Stimulated activated CD4-positive, alpha-beta T cell treated with anti-CD3 and anti-CD28 coated beads, Interleukin-1b, Interleukin-23, amount 100 ng/mL, for 1 hour (primary cell): Measurements from ENCODE around the gene NISCH.

Experiments
- DNase-seq, 2 donors: peaks; one replicate each; pipeline ENCODE4 v3.0.0-alpha.2; 2020; ENCODE audit warnings: low read depth in 2 of 2

Gene NISCH

DNA sequence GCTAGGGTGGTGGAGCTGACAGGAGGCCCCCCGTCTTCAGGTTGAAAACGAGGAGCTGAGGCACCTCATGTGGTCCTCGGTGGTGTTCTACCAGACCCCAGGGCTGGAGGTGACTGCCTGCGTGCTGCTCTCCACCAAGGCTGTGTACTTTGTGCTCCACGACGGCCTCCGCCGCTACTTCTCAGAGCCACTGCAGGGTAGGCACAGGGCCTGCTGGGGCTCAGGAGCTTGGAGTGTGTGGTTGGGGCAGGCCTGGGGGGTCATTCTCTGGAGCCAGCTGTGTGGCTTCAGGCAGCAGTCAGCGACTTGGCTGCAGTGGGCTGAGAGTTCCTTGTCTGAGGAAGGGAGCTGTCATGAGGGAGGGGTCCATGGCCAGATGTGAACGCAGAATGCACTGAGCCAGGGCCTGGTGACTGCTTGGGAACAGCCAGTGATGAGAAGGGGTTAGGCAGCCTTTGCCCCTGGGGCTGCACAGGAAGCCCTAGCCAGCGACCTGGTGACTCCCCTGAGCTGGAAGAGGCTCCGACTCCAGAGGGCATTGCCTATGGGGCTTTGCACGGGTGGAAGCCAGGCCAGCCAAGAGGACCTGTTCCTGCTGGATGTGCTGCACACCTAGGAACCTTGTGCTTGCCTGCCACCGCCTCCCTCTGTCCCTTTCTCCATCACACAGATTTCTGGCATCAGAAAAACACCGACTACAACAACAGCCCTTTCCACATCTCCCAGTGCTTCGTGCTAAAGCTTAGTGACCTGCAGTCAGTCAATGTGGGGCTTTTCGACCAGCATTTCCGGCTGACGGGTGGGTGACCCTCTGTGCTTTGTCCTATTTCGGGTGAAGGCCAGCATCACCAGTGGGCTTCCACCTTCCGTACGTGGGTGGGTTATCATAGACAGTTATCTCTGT is 34.9 kb downstream of the NISCH start:
- no peak for DNase-seq

DNA sequence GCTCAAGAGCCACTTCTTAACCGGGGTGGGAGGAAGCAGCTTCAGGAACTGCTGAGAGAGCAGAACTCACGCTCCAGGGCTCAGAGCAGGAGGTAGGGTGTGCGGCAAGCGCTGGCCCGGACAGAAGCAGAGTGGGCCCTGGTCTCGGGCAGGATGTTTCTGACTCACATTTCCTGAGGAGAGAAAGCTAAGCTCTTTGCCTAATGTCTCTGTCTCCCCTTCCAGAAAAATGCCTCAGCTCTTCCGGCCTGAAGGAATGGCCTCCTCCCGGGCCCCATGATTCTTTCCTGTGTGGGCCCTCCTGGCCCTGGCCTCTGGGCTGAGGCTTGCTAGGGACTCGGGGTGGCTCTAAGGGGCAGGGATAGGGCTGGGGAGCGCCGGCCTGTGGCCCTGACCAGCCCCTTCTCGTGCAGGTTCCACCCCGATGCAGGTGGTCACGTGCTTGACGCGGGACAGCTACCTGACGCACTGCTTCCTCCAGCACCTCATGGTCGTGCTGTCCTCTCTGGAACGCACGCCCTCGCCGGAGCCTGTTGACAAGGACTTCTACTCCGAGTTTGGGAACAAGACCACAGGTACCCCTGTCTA is 35.6 kb downstream of the NISCH start:
- no peak for DNase-seq

DNA sequence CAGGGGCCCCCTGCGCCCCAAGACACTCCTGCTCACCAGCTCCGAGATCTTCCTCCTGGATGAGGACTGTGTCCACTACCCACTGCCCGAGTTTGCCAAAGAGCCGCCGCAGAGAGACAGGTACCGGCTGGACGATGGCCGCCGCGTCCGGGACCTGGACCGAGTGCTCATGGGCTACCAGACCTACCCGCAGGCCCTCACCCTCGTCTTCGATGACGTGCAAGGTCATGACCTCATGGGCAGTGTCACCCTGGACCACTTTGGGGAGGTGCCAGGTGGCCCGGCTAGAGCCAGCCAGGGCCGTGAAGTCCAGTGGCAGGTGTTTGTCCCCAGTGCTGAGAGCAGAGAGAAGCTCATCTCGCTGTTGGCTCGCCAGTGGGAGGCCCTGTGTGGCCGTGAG is 36.7 kb downstream of the NISCH start:
- no peak for DNase-seq

DNA sequence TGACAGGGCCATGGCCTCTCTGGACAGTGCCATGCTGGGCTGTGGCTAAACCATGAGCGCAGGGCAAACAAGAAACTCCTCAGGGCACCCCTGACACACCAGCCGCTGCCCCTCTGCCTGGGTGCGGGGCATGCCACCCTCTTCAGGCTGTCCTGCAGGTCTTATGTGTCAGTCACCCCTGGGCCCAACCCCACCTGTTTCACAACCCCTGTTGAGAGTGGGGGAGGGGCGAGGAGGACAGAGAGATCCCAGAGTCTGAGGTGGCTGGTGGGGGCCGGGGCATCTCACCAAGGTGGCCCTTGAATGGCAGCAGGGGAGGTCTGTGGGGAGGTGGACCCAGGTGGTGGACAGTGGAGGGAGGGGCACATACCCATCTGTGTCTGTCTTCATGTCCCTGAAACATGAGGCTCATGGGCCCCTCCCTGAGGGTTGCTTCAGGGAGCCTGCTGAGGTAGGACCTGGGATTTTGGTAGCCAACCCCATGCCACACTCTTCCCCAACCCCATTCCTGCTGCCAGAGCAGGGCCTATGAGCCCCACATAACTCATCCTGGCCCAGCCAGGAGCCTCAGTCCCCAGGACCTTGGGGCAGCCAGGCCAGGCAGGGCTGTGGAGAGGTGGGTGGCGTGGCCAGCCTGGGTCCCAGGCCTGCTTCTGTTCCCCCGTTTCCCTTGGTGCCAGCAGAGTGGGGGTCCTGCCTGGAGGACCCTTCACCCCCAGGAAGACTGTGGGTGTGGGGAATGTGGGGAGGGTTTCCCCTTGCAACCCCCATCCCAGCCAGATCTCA is 38.0 kb downstream of the NISCH start:
- no peak for DNase-seq

DNA sequence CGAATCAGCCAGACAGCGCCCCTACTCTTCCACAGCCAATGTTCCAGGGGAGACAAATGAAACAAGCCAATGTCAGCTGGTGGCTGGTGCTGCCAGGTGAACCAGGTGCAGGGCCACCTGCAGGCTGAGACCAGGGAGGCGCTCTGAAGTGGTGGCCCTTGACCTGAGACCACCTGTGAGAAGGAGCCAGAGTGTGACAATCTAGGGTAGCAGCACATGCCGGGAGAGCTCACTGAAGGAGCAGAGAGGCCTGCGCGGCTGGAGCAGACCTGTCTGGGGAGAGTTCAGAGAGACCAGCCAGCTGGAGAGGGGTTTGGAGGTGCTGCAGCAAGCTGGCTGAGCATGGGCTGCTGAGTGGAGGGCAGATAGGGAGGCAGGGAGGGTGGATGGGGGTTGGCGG is 39.0 kb downstream of the NISCH start:
- DNase-seq = no peak

DNA sequence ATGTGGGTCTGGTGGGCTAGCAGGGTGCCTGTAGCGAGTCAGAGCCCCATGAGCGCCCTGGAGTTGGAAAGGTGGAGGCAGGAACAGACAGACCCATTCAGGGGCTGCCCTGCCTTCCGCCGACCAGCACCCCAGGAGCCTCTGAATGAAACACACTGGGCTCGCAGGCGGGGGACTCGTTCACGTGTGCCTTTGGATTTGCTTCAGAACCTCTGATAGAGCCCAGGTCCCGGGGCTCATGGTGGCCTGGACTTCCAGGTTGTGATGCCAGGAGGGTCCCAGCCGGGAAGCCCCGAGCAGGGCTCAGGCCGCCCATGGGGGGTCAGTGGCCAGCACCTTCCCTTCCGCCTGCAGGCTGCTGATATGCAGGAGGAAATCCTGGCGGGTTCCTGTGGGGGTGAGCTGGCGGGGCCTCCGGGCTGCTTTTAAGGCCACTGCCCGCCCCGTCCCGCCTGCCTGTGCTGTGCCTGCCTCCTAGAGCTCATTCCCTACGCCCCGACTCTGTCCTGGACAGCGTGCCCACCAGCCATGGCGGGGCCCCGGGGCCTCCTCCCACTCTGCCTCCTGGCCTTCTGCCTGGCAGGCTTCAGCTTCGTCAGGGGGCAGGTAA is 39.6 kb downstream of the NISCH start, which contains the start of gene STAB1:
STAB1 (plus strand) TSS at position 453 of the 610 bp plus-strand sequence; CDS start at position 529, 76 bp downstream.
- DNase-seq = no peak

DNA sequence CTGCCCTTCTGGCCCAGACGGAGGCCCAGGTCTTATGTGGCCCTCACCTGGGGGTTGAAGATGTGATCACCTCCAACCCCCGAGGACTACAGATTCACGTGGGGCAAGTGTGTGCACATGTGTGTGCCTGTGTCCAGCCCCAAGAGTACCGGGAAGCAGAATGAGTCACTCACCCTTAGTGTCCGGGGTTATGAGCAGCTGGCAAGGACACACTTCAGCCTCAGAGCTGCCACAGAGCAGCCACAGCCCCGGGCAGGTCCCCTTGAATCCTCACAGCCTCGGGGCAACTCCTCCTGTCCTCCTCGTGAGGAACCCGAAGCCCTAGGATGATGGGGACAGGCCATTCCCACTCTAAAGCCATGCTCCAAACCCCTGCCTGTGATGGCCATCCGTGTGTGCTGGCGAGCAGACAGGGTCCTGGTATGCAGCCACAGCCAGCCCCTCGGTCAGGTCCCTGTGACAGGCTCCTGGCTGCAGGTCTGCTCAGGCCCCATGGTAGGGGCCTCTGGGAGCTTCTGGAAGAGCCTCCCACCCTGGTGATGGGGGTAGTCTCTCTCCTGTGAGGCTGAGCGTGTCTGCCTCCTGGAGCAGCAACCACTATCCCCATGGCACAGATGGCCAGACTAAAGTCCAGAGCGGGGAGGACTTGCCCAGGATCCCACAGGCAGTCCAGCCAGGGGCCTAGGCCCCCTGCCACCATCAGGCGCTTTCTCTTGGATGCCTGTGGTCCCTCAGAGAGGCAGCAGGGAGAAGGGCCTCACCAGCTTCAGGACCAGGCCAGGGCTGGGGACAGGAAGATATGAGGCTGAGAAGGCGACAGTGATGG is 40.6 kb downstream of the NISCH start:
- DNase-seq = no peak

DNA sequence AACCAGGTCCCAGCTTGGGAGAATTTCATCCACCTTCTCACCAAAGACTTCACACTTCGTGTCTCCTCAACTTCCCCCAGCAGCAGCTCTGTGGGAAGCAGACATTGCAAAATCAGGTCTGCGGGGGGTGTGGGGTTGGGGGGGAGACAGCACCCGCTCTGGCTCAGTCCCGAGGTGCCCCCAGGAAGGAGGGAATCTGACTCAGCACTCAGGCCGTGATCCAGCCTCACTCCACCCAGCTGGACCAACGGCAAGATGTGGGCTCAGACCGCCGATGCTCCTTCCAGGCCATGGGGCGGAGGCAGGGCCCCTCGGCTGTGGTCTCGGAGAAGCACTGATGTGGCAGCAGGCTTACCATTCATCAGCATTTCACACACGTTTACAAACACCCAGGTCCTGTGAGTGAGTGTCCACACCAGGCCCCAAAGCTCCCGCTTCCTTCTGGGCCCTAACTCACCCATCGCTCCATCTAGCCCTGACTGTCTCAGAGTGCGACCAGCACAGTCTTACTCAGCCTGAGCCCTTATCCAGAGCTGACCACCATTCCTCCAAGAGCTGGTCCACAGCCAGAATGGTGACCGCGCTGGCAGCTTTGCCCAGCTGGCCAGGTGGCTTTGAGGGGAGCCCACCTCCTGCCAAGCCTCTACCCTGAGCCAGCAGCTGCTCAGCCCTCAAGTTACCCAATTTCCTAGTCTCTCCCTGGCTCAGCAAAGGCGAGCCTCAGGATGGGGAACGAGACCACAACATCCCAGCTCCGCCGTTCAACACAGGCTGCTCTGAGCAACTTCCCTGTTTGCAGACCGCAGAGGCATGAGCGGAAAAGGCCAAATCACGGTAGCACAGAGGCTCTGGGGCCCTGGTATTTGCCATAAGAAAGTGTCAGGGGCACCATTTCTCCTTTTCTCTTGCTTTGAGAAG is 43.0 kb downstream of the NISCH start:
- no peak for DNase-seq

DNA sequence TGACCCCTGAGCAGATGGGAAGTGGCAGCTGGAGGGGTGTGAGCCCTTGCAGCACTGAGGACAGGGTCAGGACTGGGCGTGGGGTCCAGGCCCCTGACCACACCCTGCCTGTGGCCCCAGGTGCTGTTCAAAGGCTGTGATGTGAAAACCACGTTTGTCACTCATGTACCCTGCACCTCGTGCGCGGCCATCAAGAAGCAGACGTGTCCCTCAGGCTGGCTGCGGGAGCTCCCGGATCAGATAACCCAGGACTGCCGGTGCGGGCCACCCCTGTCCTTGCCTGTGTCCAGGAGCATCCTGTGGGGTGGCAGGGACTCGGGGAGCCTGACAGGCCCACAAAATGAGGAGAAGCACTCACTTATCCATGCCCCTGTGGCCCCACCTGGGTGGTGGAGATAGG is 45.6 kb downstream of the NISCH start:
- no peak for DNase-seq

DNA sequence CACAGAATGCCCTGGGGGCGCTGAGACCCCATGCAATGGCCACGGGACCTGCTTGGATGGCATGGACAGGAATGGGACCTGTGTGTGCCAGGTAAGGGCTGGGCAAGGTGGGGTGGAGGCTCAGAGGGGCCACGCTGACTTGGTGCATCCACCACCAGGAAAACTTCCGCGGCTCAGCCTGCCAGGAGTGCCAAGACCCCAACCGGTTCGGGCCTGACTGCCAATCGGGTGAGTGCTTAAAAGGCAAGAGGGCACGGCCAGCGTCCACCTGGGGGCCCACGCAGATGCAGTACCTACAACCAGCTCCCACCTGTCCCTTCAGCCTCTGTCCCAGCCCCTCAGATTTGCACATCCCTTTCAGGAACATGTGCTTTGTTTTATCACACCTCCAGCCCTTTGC is 46.6 kb downstream of the NISCH start:
- no peak for DNase-seq

DNA sequence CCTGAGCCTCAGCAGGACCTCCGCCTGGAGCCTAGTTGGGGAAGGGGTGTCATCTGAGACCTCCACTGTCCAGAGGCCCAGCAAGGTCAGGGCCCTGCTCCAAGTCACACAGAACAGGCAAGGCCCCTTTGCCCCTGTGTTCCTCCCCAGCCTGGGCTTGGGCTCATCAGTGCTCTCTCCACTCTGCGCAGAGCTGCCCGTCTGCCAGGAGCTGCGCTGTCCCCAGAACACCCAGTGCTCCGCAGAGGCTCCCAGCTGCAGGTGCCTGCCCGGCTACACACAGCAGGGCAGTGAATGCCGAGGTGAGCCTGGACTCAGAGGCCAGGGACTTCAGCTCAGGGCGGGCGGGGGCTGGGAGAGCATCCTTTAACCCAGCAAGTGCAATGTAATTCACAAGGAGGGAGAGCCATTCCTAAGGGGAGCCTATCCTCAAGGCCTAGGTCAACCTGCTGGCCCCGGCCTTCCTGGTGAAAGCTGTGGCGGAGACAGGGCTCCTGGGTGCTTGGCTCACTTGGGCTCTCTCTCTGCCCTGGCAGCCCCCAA is 47.5 kb downstream of the NISCH start:
- no peak for DNase-seq

DNA sequence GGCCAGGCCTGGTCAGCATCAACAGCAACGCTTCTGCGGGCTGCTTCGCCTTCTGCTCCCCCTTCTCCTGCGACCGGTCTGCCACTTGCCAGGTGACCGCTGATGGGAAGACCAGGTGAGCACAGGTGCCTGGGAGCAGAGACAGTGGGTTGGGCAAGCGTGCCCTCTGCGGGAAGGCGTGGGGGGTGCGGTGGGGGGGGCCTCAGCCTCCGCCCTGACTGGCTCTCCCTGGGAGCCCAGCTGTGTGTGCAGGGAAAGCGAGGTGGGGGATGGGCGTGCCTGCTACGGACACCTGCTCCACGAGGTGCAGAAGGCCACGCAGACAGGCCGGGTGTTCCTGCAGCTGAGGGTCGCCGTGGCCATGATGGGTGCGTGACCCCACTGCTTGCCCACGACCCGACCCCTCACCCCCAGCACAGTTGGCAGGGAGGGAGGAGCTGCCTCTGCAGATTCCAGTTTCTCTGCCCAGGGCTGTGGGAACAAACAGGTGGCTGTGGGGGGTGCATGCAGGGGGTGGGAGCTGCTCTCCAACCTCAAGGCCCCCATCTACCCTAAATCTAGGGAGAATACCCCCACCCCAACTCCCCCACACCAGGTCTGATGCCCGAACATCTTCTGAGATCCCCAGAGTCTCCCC is 48.5 kb downstream of the NISCH start:
- no peak for DNase-seq

DNA sequence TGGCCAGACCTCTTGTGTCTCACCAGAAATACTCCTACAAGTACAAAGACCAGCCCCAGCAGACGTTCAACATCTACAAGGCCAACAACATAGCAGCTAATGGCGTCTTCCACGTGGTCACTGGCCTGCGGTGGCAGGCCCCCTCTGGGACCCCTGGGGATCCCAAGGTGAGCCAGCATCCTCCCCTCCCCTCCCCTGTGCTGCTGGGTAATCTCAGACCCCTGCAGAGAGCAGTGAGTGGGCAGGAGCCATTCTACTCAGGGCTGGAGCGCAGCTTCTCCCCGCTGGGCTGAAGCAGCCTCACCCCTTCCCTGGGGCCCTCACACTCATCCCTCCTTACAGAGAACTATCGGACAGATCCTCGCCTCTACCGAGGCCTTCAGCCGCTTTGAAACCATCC is 49.6 kb downstream of the NISCH start:
- no peak for DNase-seq

DNA sequence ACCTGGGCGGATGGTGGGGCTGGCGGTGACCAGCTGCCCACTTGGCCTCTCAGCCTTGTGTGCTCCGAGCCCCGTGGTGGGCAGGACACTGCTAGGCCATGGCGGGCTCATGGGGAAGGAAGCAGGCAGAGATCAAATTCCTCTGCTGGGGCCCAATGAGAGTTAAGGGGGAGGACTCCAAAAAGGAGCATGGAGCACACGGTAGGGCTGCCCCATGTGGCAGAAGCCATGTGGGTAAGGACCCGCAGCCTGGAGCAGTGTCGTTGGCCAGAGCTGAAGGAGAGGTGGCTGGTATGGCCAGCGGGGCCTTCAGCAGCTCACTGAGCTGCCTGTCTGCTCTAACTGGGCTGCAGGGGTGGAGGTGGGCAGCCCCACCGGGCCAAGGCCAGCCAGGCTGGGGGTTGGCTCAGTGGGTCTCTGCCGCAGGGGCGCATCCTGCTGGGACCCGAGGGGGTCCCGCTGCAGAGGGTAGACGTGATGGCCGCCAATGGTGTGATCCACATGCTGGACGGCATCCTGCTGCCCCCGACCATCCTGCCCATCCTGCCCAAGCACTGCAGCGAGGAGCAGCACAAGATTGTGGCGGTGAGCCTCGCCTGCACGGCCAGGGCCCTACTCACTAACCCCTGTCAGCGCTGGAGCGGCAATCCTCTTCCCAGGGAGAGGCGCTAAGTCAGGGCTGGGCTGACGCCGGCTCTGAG is 51.0 kb downstream of the NISCH start:
- DNase-seq = no peak

DNA sequence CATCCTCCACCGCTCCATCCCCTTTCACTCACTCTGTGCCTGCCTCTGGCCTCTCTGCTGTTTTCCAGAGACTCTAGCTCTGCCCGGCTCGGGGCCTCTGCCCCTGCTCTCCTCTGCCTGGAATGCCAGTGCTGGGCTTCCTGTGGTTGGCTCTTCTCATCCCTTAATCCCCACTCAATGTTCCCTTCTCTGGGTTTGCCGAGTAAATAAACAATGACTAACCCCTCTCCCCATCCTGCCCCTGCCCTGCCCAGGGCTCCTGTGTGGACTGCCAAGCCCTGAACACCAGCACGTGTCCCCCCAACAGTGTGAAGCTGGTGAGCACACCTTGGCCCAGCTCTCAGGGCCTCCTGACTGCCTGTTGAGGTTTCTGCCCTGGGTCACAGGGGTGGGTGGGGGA is 52.0 kb downstream of the NISCH start:
- DNase-seq = no peak

DNA sequence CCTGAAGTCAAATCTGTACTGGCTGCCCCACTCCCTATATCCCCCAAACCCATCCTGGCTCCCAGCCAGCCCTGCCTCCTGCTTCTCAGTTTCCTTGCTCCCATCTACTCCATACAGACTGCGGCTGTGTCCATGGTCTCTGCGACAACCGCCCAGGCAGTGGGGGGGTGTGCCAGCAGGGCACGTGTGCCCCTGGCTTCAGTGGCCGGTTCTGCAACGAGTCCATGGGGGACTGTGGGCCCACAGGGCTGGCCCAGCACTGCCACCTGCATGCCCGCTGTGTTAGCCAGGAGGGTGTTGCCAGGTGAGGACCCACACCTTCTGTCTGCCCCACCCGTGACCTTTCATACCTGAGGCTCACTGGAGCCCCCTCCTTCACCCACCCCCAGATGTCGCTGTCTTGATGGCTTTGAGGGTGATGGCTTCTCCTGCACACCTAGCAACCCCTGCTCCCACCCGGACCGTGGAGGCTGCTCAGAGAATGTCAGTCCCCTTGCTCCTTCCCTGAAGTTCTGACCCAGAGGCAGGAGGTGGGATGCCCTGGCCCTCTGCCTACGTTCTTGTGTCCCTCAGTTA is 54.4 kb downstream of the NISCH start:
- DNase-seq = no peak

DNA sequence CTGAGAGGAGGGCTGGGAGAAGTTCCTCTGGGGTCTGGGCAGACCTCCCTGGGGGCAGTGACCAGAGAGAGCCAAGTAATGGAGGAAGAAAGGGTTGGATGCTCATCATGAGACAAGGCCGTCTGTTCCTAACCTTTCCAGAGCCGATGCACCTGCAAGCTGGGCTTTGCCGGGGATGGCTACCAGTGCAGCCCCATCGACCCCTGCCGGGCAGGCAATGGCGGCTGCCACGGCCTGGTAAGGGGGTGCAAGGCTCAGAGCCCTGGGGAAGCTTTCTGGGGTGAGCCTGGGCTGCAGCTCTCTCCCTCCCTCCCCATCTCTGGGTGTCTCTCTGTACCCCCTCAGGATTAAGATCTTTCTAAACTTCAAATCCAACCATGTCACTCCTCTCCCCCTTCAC is 56.1 kb downstream of the NISCH start:
- DNase-seq = no peak

DNA sequence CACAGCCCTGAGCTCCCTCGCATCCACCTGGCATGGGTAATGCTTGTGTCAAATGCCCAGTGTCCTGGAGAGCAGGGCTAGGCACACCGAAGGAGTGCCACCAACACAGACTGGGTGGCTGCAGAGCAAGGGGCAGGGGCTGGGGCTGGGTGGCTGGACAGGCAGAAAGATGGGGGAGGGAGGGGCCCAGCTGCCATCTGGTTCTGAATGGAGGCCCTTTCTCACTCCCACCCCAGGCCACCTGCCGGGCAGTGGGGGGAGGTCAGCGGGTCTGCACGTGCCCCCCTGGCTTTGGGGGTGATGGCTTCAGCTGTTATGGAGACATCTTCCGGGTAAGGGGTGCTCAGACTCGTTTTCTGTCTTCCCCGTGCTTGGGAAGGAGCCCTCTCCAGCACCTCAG is 56.7 kb downstream of the NISCH start:
- no peak for DNase-seq
